Right lobe of liver (tissue), 4 donors: ENCODE results near the gene PHGDH.

Source experiments
- CTCF ChIP-seq, 4 donors: fragments of 200-600 bp in 3 of 4; fragments of 450-650 bp in 1 of 4; IDR thresholded peaks; one replicate each; pipeline versions ENCODE4 v1.5.1 to v1.8.0; 2016 to 2022; ENCODE audit warnings: antibody characterized with exemption in 4 of 4, mild to moderate bottlenecking in 2 of 4
- POLR2A ChIP-seq: fragments of 450-650 bp; IDR thresholded peaks from one replicate; pipeline ENCODE4 v1.6.1; 2017; ENCODE audit warnings: antibody characterized with exemption, mild to moderate bottlenecking
- donor health status: DM: no; HTN: no; CAD: no.
- donor health status: DM: no; HTN: no; CAD: no.
- donor health status: DM: no; HTN: yes; CAD: no.

GRCh38 chr1:119679223-119679622 is 32.5 kb upstream of the PHGDH start:
- TF ChIP-seq POLR2A = no peak
- no peak for TF ChIP-seq CTCF (IDR thresholded peaks at IDR 0.05)
